Left cardiac atrium (tissue), 4 donors: ENCODE measurements around the gene GLP1R. TPM values are rescaled to one million over a fixed set of nuclear protein-coding genes. Genes with fewer than 3 reads are reported as not detected.

Experiments used
- ATAC-seq, 2 donors: fragments of 200-7000 bp; cut with Tn5 transposase; one replicate each; pipeline ENCODE4 v1.9.1; 2020; ENCODE audit warnings: mild to moderate bottlenecking in 2 of 2, moderate library complexity in 2 of 2
- DNase-seq: peaks from one replicate; pipeline ENCODE4 v3.0.0-alpha.2; 2020
- intact Hi-C, 2 donors: fragments of 100-400 bp; cut with DNase I; formaldehyde crosslinking; loops; one replicate each; pipeline versions ENCODE4 v1.14.1 to v1.15.1; 2022 to 2023
- total RNA-seq, 2 donors: library from RNA; stranded (reverse); fragmentation: NEBNext Ultra II Directional; extraction: Animal tissue kit (Norgen Biotek cat#: 25700); gene quantifications; one replicate each; pipeline ENCODE4 v1.2.1, GENCODE V29; 2021
- donor health status: DM: no; HTN: yes; CAD: no.
- donor health status: DM: no; HTN: yes; CAD: no; lungs with severe emphysema.
- donor health status: DM: yes; HTN: yes; CAD: no.
- donor health status: Dilated cardiomyopathy.

Gene GLP1R
- total RNA-seq, 2 donors from 2014 or later, result 4.3 to 10.3 TPM

DNA sequence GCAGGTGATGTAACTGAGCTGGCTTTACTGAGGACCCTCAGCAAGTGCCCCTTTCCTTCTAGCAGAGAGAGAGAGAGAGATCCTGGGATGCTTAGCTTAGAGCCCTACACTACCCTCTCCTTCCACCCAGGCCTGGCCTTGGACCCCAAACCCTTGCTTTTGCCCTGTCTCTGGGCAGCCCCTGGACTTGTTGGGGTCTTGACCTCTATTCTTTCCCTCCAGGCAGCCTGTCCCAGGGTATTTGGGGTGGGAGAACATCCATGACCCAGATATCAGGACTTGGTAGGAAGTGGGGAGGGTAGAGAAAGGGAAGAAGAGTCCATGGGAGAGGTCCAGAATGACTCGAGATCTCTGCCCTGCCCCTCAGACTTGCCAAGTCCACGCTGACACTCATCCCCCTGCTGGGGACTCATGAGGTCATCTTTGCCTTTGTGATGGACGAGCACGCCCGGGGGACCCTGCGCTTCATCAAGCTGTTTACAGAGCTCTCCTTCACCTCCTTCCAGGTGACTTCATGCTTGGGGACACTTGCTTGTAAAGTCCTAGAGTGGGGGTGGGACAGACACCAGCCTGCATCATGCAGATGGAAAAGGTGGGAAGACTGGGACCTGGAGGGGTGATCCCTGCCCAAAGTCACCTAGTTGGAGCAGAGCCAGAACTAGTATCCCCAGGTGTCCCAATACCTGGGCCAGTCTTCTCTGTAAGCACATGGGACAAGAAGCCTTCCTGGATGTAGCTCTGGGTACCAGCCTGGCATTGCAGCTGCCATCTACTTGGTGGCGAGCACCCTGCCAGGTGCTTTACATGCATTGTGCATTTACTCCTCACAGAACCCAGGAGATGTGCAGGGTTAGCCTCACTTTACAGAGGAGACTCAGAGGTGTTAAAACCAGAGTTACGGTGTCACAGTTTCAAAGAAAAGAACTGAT is 30.9 kb downstream of the GLP1R start:
- no peak for ATAC-seq
- no peak for DNase-seq
- intact Hi-C loops, result loop anchor here in 1 of 2 donors (10.0 kb wide), 1 partner anchor 225 kb away; no protein-coding TSS in a partner anchor

DNA sequence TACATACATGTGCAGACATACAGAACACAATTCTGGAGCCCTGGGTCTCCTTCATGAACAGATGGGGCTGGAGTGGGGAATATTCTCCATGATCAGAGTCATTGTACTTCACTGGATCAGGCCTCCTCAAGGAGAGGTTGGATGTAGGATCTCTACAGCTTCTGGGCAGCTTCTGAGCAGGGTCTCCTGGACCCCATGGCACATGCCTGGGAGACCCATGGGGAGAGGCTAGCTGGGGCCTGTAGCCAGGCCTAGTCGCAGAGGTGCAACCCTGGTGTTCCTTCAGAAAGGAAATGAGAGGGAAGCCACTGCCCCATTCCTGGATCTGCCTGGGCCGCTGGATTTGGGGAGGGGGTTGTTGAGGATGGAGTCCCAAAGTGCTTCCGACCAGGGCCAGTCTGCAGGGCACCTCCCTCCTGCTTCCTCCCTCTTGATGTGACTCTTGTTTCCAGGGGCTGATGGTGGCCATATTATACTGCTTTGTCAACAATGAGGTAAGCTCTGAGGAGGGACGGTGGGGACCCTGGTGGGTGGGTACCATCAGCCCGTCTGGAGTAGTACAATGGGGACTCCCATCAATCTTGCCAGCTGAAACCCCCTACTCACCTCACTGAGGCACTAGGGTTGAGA is 31.8 kb downstream of the GLP1R start:
- DNase-seq, result no peak
- no peak for ATAC-seq
- intact Hi-C loops, result loop anchor here in 1 of 2 donors (10.0 kb wide), 1 partner anchor 224 kb away; no protein-coding TSS in a partner anchor

- ATAC-seq, result no peak
- no peak for DNase-seq
- intact Hi-C loops, result loop anchor here in 1 of 2 donors (10.0 kb wide), 1 partner anchor 222 kb away; no protein-coding TSS in a partner anchor
Measured at GRCh38 chr6:39082310-39082709, 33.7 kb downstream of the GLP1R start.

GRCh38 chr6:39083231-39083634 is 34.7 kb downstream of the GLP1R start:
- DNase-seq (no peak), ATAC-seq (peak in 1 of 2 donors; percentile 21)
- intact Hi-C loops, result loop anchor here in 1 of 2 donors (10.0 kb wide), 1 partner anchor 222 kb away; no protein-coding TSS in a partner anchor

DNA sequence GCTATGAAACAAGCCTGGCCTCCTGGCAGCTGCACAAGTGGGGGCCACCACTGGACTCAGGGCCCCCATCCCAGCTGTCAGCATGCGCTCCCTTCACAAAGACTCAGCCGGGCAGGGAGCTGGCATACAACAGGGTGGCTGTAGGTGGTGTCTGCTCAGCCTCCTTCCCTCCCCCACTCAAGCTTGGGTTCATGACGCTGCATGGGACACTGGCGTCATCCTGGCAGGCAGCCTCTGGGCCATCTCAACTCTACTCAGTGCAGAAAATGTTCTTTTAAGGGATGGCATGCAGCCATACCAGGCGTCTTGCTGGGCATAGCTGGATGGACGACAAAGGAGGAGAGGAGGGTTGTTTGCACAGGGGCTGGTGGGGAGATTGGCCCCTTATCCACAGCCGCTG is 35.9 kb downstream of the GLP1R start:
- intact Hi-C loops, result loop anchor here in 1 of 2 donors (10.0 kb wide), 1 partner anchor 220 kb away; no protein-coding TSS in a partner anchor
- DNase-seq, result peak; percentile 68

DNA sequence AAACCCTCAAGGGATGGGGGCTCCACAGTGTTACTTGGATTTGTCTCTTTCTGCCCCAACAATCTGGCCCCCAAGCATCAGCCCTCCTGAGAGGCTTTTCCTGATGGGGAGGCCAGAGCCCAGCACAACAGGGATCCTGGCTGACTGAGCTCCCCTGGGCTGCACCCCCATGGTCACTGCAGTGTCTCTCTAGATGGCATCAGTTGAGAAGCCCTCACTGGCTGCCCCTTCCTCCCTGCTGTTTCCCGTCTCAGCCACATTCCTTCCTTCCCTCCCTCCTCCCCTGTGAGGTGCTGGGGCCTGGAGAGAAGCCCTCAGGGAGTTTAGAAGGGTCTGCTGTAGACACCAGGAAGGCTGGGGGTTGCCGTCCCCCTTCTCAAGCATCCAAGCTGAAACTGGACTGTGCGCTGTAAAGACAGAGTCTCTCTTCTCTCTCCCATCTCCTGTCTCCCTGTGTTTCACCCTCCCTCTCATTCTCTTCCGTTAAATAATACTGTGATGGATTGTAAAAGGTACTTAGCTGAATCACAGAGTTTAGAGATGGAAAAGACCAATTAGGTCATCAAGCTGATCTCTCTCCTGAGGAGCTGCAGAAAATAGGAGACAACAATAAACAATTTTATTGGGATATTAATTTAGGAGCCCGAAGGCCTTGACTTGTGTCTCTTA is 36.7 kb downstream of the GLP1R start:
- intact Hi-C loops, result loop anchor here in 1 of 2 donors (5.0 to 10.0 kb wide), 2 partner anchors 83 to 220 kb away; no protein-coding TSS in a partner anchor
- DNase-seq (no peak), ATAC-seq (no peak)

More for the DNA sequence above, 35.9 kb downstream of the GLP1R start:
- peak; percentile 64 to 84 for ATAC-seq

DNA sequence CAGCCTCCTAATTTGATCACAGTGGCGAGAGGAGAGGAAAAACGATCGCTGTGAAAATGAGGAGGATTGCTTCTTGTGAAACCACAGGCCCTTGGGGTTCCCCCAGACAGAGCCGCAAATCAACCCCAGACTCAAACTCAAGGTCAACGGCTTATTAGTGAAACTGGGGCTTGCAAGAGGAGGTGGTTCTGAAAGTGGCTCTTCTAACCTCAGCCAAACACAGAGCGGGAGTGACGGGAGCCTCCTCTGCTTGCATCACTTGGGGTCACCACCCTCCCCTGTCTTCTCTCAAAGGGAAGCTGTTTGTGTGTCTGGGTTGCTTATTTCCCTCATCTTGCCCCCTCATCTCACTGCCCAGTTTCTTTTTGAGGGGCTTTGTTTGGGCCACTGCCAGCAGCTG is 37.7 kb downstream of the GLP1R start:
- no peak for DNase-seq
- no peak for ATAC-seq
- intact Hi-C loops, result loop anchor here in 1 of 2 donors (5.0 to 10.0 kb wide), 2 partner anchors 84 to 219 kb away; no protein-coding TSS in a partner anchor

DNA sequence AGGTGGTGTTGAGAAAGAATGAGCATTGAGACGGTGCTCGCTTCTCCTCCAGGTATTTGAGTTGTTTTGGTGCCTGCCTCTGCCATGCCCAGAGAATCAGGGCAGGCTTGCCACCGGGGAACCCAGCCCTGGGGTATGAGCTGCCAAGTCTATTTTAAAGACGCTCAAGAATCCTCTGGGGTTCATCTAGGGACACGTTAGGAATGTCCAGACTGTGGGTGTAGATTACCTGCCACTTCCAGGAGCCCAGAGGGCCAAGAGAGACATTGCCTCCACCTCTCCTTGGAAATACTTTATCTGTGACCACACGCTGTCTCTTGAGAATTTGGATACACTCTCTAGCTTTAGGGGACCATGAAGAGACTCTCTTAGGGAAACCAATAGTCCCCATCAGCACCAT is 38.1 kb downstream of the GLP1R start:
- DNase-seq (no peak), ATAC-seq (no peak)
- intact Hi-C loops, result loop anchor here in 1 of 2 donors (5.0 to 10.0 kb wide), 2 partner anchors 84 to 218 kb away; no protein-coding TSS in a partner anchor

- ATAC-seq, result no peak
- intact Hi-C loops, result loop anchor here in 1 of 2 donors (5.0 to 10.0 kb wide), 2 partner anchors 85 to 218 kb away; no protein-coding TSS in a partner anchor
- no peak for DNase-seq
Measured at GRCh38 chr6:39087197-39087596, 38.6 kb downstream of the GLP1R start.

DNA sequence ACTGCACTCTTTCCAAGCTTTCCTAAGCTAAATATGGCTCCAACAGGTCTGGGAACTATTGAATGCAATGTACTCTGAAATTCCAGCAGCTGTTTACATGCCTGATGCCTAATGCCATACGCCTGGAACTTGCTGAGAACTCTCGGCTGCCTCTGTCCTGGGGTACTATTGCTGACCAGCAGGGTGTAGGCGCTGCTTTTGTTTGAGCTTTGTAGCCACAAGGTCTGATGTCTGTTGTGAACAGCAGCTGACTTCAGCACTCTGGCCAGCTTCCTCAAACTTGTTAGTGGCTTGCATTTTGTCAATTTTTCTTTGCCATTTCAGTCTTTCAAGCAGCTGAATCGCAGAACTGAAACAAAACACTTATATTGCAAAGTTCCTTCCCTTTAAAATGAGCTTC is 39.8 kb downstream of the GLP1R start:
- peak; percentile 65 to 84 for ATAC-seq
- intact Hi-C loops, result loop anchor here in 1 of 2 donors (5.0 to 10.0 kb wide), 2 partner anchors 86 to 216 kb away; no protein-coding TSS in a partner anchor
- peak; percentile 39 for DNase-seq

GRCh38 chr6:39090036-39090435 is 41.5 kb downstream of the GLP1R start:
- intact Hi-C loops, result no loop called here
- DNase-seq (no peak), ATAC-seq (no peak)

GRCh38 chr6:39091220-39091619 is 42.6 kb downstream of the GLP1R start:
- ATAC-seq (no peak), DNase-seq (no peak)
- intact Hi-C loops, result no loop called here

DNA sequence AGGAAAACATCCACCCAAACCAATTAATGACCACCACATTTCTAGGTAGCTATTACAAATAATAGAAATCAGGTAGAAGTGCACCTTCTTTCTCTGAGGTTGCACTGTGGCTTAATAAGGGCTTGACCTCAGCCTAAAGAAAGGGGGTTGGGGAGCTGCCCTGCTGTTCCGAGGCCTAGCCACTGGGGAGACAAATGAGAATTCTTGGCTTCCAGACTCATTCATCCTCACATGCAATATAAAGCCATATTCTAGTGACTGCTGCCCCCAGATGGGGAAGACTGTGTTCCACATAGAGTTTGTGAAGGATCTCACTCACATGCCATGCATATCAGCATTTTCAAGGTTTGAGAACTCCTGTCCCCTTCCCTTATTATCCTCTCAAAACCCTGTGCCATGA is 43.5 kb downstream of the GLP1R start:
- no peak for ATAC-seq
- DNase-seq, result no peak
- intact Hi-C loops, result no loop called here

DNA sequence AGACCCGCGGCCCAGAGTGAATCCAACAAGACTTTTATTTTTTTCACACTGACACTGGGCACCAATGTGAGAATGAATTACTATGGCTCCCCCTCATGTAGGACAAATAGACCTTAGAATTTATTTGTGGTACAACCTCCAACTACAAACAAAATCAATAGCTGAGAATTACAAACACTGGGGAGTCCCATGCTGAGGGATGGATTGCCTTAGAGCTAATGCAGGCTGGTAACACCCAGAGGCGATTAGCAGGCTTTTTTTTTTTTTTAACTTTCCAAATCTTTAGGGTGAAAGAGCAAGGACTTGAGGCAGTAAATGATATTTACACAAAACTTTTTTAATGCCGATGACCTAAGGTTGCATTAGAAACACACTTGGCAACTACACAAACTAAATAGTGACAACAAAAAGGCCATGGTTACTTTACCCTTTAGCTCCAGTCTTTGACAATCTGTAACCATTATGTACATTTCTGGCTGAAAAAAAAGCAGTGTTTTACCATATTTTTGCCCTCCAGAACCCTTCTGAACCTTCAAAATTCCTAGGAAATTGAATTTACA is 44.6 kb downstream of the GLP1R start:
- DNase-seq, result no peak
- intact Hi-C loops, result no loop called here
- ATAC-seq, result no peak

DNA sequence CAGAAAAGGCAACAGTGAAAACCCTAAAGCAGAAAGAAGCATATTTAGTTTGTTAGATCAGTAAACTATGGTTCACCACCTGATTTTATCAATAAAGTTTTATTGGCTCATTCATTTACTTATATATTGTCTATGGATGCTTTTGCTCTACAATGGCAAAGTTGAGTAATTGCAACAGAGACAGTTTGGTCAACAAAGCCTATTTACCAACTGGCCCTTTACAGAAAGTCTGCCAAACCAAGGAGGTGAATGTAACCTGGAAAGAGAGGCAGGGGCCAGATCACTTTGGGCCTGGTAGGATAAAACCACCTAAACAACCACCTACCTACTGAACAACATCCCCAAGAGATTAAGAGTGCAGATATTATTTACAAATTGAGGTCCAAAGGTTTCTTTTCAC is 47.0 kb downstream of the GLP1R start:
- intact Hi-C loops, result no loop called here
- DNase-seq (no peak), ATAC-seq (no peak)

GRCh38 chr6:39100358-39100757 is 51.8 kb downstream of the GLP1R start:
- no peak for ATAC-seq

DNA sequence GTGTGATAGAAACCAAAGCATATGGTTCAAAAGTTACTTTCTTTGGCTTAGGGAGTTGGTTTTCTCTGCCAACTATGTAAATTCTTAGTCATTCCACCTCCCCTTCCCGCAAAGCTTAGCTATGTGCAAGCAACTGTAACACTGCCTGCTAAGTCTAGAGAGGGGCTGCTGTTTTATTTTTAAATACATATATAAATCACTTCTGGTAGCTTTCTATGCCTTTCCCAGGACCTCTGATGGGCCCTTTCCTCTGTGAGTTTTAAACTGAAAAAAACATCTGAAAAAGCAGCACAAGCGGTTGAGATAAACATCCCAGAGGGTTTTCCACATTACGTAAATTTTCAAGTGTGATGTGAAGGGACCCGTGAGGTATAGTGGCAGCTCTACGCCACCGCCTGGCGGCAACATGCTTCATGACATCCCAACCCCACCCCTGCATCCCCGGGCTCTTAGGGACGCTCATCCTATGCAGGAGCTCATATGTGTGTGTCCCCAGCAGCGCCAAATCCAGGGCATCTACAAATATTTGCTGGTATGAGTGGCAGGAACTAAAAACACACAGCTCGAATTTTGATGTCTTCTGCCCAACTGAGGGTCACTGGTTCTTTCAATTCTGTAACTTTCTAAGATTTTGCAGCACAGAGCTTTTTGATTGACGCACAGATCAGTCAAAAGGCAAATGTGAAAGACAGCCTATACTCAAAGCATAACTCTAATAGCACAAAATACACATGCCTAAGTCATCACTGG is 53.7 kb downstream of the GLP1R start:
- peak; percentile 36 for DNase-seq
- intact Hi-C loops, result loop anchor here (5.0 to 10.0 kb wide), 2 partner anchors 105 to 127 kb away; no protein-coding TSS in a partner anchor

More at GRCh38 chr6:39100358-39100757, 51.8 kb downstream of the GLP1R start:
- DNase-seq, result no peak
- intact Hi-C loops, result loop anchor here (5.0 to 10.0 kb wide), 2 partner anchors 103 to 126 kb away; no protein-coding TSS in a partner anchor

GRCh38 chr6:39102821-39103136 is 54.2 kb downstream of the GLP1R start:
- no peak for ATAC-seq
- intact Hi-C loops, result loop anchor here (5.0 to 10.0 kb wide), 2 partner anchors 105 to 128 kb away; no protein-coding TSS in a partner anchor
- DNase-seq, result no peak

More for the DNA sequence above, 53.7 kb downstream of the GLP1R start:
- ATAC-seq, result peak; percentile 30 to 77
